GM21381 (cell line): Measurements from ENCODE around the gene TOMM20.
A peak's percentile ranks its signal among the peaks of the same experiment; 100 is the strongest.
"Not testable (repeated sequence)": the region's sequence is repeated elsewhere in the genome, so short reads cannot be mapped to it uniquely, and the experiment has no call there.

Source experiments
- ATAC-seq: cut with Tn5 transposase; IDR thresholded peaks from one replicate; pipeline ENCODE4 v1.9.1; 2021; ENCODE audit warnings: mild to moderate bottlenecking, moderate library complexity; ENCODE audit not compliant: unreplicated experiment

TOMM20 gene

GRCh38 chr1:235105051-235106043, 23.3 kb downstream of the TOMM20 start:
- ATAC-seq = peak; percentile 82

GRCh38 chr1:235102993-235103411, 25.6 kb downstream of the TOMM20 start:
- no peak for ATAC-seq

GRCh38 chr1:235102259-235102582, 26.4 kb downstream of the TOMM20 start:
- no peak for ATAC-seq

GRCh38 chr1:235101558-235102258, 26.9 kb downstream of the TOMM20 start:
- no peak for ATAC-seq

- no peak for ATAC-seq
Observed at GRCh38 chr1:235100194-235100772, 28.4 kb downstream of the TOMM20 start.

GRCh38 chr1:235098991-235099390, 29.6 kb downstream of the TOMM20 start:
- ATAC-seq = no peak

- ATAC-seq = no peak
Observed at GRCh38 chr1:235098547-235098946, 30.1 kb downstream of the TOMM20 start.

GRCh38 chr1:235097501-235097900, 31.1 kb downstream of the TOMM20 start:
- ATAC-seq = not testable (repeated sequence)

- ATAC-seq = no peak
Observed at GRCh38 chr1:235095938-235096562, 32.6 kb downstream of the TOMM20 start.

GRCh38 chr1:235093696-235094592, 34.7 kb downstream of the TOMM20 start:
- peak; percentile 70 for ATAC-seq

GRCh38 chr1:235093013-235093695, 35.5 kb downstream of the TOMM20 start:
- ATAC-seq = no peak

- ATAC-seq = not testable (repeated sequence)
Observed at GRCh38 chr1:235092415-235092814, 36.2 kb downstream of the TOMM20 start.

GRCh38 chr1:235092045-235092406, 36.6 kb downstream of the TOMM20 start:
- not testable (repeated sequence) for ATAC-seq

- ATAC-seq = not testable (repeated sequence)
Observed at GRCh38 chr1:235091319-235092044, 37.2 kb downstream of the TOMM20 start.

- ATAC-seq = no peak
Observed at GRCh38 chr1:235090406-235091069, 38.1 kb downstream of the TOMM20 start.

GRCh38 chr1:235088907-235089306, 39.7 kb downstream of the TOMM20 start:
- no peak for ATAC-seq

GRCh38 chr1:235088430-235088829, 40.2 kb downstream of the TOMM20 start:
- no peak for ATAC-seq

GRCh38 chr1:235087906-235088305, 40.7 kb downstream of the TOMM20 start:
- no peak for ATAC-seq
